NCI-H82 (cell line): Measurements from ENCODE around the gene VCL.
"Not testable (repeated sequence)": the region's sequence is repeated elsewhere in the genome, so short reads cannot be mapped to it uniquely, and the experiment has no call there.

ENCODE experiments used
- DNase-seq: peaks from one replicate; lab custom pipeline; 2025; lab: John Stamatoyannopoulos, UW

Gene VCL

GRCh38 chr10:74006269-74006668, 8.4 kb downstream of the VCL start:
- DNase-seq, result no peak

DNA sequence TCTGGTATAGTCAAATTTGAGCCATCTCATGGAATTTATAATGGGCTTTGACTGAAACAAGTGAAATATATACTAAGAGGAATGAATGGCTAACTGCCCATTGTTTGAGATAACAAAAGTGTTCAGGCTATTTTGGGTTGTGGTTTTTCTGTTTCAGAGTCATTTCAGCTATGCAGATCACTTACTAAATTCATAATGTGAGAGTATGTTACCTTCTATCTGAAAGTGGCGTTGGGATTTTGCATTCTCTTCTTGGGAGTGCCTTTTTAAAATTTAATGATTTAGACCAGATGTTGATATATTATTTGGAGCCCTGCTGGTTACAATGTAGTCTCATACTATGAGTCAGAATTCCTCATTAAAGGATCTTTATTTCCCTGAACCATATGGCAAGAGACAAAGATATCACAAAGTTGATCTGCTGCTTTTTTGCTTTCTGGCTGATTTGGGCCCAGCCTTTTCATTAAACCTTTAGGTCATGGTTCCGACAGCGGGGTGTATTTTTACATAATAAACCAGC, 10.4 kb downstream of the VCL start:
- no peak for DNase-seq

DNA sequence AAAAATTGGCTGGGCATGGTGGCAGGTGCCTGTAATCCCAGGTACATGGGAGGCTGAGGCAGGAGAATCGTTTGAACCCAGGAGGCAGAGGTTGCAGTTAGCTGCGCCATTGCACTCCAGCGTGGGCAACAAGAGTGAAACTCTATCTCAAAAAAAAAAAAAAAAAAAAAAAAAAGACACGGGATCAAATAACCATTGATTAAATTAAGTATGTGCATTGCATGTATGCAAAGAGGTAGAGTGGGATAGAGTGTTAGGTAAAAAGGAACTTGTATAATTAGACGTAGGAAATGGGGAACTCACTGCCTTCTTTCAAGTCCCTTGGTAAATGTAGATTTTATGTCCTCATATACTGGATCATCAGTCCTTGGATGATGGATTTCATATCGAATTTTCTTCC, 13.1 kb downstream of the VCL start:
- DNase-seq, result no peak

- no peak for DNase-seq
Measured at GRCh38 chr10:74011770-74012169, 13.9 kb downstream of the VCL start.

DNA sequence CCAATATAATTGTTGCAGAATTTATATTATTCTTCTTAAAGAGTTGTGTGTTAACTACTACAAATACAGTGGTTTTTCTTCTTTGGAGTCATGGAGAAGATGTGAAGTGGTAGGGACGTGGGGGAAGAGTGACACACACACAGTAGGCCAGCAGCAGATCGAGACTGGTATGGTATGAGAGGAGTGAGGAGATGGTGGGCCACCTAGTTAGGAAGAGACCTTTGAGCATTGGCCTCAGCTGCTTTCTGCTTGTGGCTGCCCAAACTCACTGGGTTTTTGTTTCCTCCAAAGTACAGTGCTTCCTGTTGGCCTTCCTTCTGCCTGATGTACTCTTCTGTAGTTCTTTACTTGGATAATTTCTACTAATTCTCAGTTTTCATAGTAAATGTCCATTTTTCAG, 14.6 kb downstream of the VCL start:
- DNase-seq, result no peak

- DNase-seq, result no peak
Measured at GRCh38 chr10:74013004-74013403, 15.1 kb downstream of the VCL start.

DNA sequence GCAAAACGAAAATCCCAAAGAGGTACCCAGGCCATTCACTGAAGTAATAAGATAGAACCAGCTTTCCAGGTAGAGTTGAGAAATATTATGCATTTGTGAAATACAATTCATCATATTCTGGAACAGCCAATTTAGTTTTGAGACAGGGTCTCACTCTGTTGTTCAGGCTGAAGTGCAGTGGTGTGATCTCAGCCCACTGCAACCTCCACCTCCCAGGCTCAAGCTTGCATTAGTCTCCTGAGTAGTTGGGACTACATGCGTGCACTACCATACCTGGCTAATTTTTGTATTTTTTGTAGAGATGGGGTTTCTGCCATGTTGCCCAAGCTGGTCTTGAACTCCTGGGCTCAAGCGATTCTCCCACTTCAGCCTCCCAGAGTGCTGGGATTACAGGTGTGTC, 16.7 kb downstream of the VCL start:
- not testable (repeated sequence) for DNase-seq

DNA sequence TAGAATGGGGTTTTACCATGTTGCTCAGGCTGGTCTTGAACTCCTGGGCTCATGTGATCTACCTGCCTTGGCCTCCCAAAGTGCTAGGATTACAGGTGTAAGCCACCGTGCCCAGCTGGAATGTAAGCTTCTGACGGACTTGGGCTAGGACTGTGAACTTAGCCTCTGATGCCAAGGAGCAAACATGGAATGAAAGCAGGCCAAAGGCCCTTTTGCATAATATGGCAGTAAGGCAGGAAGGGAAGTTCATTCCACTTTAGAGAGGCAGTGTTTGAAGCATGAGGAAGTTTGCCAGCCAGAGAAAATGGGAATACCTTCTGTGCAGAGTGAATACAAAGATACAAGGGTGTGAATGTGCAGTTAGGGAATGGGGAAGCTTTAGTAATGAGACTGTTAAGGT, 20.3 kb downstream of the VCL start:
- no peak for DNase-seq

GRCh38 chr10:74021248-74022055, 23.5 kb downstream of the VCL start:
- DNase-seq, result no peak

DNA sequence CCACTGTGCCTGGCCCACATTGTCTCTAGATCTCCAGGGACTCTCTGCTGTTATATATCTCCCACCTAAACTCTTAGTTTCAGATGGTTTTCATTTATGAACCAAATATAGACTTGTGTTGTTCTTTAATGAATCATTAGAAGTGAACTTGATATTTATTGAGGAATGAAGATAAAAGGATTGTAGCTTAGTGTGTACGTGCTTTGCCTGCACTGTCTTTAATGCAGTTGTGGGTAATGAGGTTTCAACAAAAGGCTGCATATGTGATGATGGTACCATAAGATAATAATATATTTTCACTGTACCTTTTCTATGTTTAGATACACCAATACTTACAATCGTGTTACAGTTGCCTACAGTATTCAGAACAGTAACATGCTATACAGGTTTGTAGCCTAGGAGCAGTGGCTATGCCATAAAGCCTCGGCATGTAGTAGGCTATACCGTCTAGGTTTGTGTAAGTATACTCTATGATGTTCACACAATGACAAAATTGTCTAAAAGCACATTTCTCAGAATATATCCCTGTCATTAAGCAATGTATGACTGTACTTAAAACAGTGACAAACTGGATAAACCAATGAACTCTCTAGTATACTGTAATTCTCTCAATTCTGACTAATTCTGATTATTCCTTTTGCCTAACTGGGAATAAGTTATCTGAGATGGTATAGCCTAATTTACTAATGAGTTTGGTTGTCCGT, 25.2 kb downstream of the VCL start:
- no peak for DNase-seq

DNA sequence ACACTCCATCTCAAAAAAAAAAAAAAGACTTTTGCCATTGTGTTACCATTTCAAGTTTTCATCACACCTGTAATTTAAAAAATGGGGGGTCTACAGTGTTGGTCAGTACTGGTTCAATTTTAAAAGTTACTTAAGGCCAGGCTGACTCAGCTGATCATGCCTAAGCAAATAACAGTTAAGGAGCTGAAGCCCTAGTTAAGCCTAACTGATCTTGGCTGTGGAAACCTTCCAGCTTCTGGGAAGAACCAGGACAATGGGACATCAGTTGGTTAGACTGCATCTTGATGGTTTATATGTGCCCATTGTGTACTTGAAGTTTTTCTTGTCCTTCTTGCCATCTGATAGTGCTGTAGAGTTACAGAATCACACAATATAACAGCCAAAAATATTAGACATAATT, 26.7 kb downstream of the VCL start:
- DNase-seq, result no peak

DNA sequence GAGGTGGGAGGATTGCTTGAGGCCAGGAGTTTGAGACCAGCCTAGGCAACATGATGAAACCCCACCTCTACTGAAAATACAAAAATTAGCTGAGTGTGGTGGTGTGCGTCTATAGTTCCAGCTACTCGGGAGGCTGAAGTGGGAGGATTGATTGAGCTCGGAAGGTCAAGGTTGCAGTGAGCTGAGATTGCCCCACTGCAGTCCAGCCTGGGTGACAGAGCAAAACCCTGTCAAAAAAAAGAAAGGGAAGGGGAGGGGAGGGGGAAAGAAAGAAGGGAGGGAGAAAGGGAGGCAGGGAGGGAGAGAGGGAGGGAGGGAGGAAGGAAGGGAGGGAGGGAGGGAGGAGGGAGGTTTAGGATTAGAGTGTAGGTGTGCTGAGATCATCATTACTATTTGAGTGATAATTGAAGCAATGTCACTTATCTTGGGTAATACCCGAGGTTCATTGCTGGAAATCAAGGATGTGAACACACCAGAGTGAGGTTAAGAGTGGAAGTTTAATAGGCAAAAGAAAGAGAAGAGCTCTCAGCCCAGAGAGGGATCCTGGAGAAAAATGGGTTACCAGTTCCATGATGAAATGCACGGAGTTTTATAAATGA, 27.6 kb downstream of the VCL start:
- no peak for DNase-seq

DNA sequence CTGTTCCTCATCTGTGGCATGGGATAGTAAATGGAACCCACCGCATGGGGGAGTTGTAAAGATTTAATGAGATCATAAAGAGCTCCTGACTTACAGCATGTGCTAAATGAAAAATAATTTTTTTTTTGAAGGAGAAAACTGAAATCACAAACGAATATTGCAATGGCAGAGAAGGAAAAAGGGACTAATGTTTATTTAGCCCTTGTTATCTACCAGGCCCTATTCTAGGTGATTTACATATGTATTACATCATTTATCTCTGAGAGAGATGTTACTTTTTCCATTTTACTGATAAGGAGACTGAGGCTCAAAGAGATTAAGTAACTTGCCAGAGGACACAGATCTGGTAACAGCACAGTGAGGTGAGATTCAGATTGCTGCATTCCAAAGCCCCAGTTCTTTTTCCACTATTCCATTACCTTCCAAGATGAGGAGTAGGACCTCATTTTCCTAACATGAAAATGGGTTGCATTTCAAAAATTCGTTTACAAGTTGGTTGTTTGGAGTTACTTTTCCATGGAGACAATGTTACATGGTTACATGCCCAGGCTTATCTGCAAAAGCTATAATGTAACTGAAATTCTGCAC, 28.6 kb downstream of the VCL start:
- DNase-seq, result no peak

DNA sequence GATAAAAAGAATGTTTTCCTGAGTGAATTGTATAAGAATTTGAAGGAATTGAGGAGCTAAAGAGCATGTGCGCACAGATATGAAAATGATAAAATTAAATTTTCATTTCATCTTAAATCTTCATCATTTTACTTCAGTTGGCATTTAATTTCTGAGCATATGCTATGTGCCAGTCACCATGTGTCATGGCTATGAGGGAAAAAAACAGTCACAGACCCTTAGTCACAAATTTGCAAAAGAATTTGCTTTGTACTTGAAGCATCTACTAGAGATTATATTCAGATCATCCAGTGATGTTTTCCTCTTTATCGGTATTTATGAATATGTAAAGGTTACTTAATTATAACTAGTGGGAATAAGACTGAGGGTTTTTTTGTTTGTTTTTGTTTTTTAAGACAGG, 29.8 kb downstream of the VCL start:
- no peak for DNase-seq

GRCh38 chr10:74029943-74030342, 32.0 kb downstream of the VCL start:
- DNase-seq, result no peak

DNA sequence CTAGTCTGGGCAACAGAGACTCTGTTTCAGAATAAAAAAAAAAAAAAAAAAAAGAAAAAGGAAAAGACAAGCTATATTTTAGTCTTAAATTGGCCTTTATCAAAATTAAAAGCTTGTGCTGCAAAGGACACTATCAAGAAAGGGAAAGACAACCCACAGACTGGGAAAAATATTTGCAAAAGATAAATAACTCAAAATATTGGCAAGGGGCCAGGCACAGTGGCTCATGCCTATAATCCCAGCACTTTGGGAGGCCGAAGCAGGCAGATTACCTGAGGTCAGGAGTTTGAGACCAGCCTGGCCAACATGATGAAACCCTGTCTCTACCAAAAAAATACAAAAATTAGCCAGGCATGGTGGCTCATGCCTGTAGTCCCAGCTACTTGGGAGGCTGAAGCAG, 34.3 kb downstream of the VCL start:
- DNase-seq, result not testable (repeated sequence)

DNA sequence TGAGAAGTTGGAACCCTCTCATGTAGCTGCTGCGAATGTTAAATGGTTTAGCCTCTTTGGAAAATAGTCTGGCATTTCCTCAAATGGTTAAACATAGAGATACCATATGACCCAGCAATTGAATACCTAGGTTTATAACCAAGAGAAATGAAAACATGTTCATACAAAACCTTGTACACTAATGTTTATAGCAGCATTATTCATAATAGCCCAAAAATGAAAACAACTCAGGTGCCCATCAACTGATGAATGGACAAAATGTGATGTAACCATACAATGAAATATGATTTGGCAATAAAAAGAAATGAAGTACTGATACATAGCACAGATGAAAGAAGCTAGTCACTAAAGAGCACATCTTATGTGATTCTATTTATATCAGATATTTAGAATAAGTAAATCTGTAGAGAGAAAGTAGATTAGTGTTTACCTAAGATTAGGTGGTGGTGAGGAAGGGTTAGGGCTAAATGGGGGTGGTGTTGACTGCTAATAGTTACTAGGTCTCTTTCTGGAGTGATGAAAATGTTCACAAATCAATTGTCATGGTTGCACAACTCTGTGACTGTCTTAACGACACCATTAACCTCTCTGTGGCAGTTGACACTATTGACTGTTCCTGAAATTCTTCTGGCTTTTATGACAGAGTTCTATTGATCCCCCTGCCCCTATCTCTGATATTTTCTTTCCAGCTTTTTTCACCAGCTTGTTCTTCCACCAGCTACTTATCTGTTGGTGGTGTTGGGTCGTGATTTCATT, 35.2 kb downstream of the VCL start:
- DNase-seq, result no peak

GRCh38 chr10:74033702-74034101, 35.8 kb downstream of the VCL start:
- peak; percentile 63 for DNase-seq

DNA sequence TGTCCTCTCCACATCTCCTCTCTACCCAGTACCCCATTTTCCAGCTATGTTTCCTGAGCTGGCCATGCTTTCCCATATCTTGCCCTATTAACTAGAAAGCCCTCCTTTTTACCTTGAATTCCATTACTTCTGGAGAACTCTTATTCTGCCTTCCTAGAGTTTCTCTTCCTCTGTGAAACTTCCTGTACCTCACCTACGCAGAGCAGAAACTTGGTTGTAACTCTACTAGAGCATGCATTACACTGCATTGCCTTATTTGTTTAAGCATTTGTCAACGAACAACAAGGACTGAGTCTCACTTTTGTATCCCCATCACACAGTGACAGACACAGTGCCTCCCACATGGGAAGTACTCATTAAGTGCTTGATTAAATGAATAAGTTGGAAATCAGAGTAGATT, 36.4 kb downstream of the VCL start:
- DNase-seq, result no peak

- DNase-seq, result no peak
Measured at GRCh38 chr10:74035303-74035702, 37.4 kb downstream of the VCL start.

DNA sequence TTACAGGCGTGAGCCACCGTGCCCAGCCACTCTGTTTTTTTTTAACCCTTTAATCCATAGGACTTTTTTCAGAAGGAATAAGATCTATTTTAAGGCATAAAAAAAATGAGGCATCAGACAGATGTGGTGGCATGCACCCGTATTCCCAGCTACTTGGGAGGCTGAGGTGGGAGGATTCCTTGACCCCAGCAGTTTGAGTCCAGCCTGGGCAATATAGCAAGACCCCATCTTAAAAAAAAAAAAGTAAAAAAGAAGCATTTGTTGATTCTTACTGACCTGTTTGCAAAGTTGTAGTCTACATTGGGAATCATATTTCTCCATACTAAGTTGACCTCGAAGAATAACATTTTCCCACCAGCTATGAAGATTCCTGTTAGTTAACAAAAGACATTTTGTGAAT, 38.6 kb downstream of the VCL start:
- DNase-seq, result no peak

- no peak for DNase-seq
Measured at GRCh38 chr10:74039561-74040145, 41.7 kb downstream of the VCL start.
